SK-N-SH (cell line): ENCODE results near the gene ZNF202. TPM values are rescaled to one million over a fixed set of nuclear protein-coding genes. Genes with fewer than 3 reads are reported as not detected.

ENCODE experiments used
- CTCF ChIA-PET: fragments of 300-600, 350-600 bp; formaldehyde crosslinking; extraction: SDS; loops from one replicate; lab custom pipeline; 2021; lab: Yijun Ruan, JAX
- POLR2A ChIA-PET: fragments of 350-600 bp; sonication (Branson Sonifier 250); formaldehyde crosslinking; extraction: SDS; loops from one replicate; lab custom pipeline; 2020; ENCODE audit warnings: antibody characterized with exemption, inconsistent platforms; lab: Yijun Ruan, JAX
- DNase-seq: peaks from one replicate; pipeline ENCODE4 v3.0.0; 2012
- H2AFZ ChIP-seq: fragments of 200-600 bp; sonication (generic); 2 replicates; pipeline ENCODE4 v1.8.1; 2016; ENCODE audit warnings: antibody characterized with exemption, mild to moderate bottlenecking, low read depth
- H3F3A ChIP-seq: fragments of 200-600 bp; sonication (generic); replicated peaks from 2 replicates; pipeline ENCODE3; 2016; ENCODE audit warnings: antibody characterized with exemption, mild to moderate bottlenecking; ENCODE audit not compliant: insufficient read depth
- H3K27ac ChIP-seq, 2 experiments: fragments of 200-500 bp in 1 of 2; fragments of 200-600 bp in 1 of 2; sonication (Bioruptor generic) in 1 of 2; sonication (generic), shearing (Covaris generic) in 1 of 2; 2 replicates each; pipeline versions ENCODE4 v1.5.1 to v1.6.1; 2014 to 2016; ENCODE audit warnings: low read depth in 2 of 2, inconsistent platforms in 1 of 2, low read length in 1 of 2, mild to moderate bottlenecking in 1 of 2, mixed read lengths in 1 of 2
- H3K27me3 ChIP-seq: fragments of 200-600 bp; sonication (generic), shearing (Covaris generic); 2 replicates; pipeline ENCODE4 v1.6.1; 2016; ENCODE audit warnings: mixed run types; ENCODE audit not compliant: insufficient read depth
- H3K36me3 ChIP-seq, 2 experiments: fragments of 200-500 bp in 1 of 2; fragments of 200-600 bp in 1 of 2; sonication (Bioruptor generic) in 1 of 2; sonication (generic) in 1 of 2; replicated peaks in 1 of 2; 2 replicates each; pipeline versions ENCODE3 to v1.5.1; 2014 to 2016; ENCODE audit warnings: low read length in 1 of 2, mild to moderate bottlenecking in 1 of 2; ENCODE audit not compliant: insufficient read depth in 2 of 2, control insufficient read depth in 1 of 2
- H3K4me1 ChIP-seq, 2 experiments: fragments of 200-500 bp in 1 of 2; fragments of 200-600 bp in 1 of 2; sonication (Bioruptor generic) in 1 of 2; sonication (generic), shearing (Covaris generic) in 1 of 2; 2 replicates each; pipeline versions ENCODE4 v1.5.1 to v1.6.1; 2014 to 2016; ENCODE audit warnings: low read depth in 1 of 2, low read length in 1 of 2, mixed run types in 1 of 2; ENCODE audit not compliant: insufficient read depth in 2 of 2, control insufficient read depth in 1 of 2
- H3K4me2 ChIP-seq: fragments of 200-600 bp; sonication (generic), shearing (Covaris generic); 2 replicates; pipeline ENCODE4 v1.6.1; 2017; ENCODE audit warnings: mixed run types
- H3K4me3 ChIP-seq, 2 experiments: fragments of 200-500 bp in 1 of 2; fragments of 200-600 bp in 1 of 2; sonication (Bioruptor generic) in 1 of 2; sonication (generic), shearing (Covaris generic) in 1 of 2; 2 replicates each; pipeline versions ENCODE4 v1.5.1 to v1.8.1; 2014 to 2016; ENCODE audit warnings: low read depth in 2 of 2, inconsistent platforms in 1 of 2, low read length in 1 of 2, mild to moderate bottlenecking in 1 of 2, mixed read lengths in 1 of 2, moderate library complexity in 1 of 2
- H3K79me2 ChIP-seq: fragments of 200-600 bp; sonication (generic); 2 replicates; pipeline ENCODE4 v1.8.1; 2017; ENCODE audit warnings: mild to moderate bottlenecking; ENCODE audit not compliant: insufficient read depth
- H3K9ac ChIP-seq: fragments of 200-600 bp; sonication (generic); 2 replicates; pipeline ENCODE4 v1.6.1; 2017; ENCODE audit warnings: mixed run types
- H3K9me2 ChIP-seq: fragments of 200-600 bp; sonication (generic); 2 replicates; pipeline ENCODE4 v1.6.1; 2017; ENCODE audit warnings: mixed run types
- H3K9me3 ChIP-seq: fragments of 200-600 bp; sonication (generic); 2 replicates; pipeline ENCODE4 v1.6.1; 2017; ENCODE audit warnings: mixed run types, mild to moderate bottlenecking, moderate library complexity
- H4K20me1 ChIP-seq: fragments of 200-600 bp; sonication (generic); 2 replicates; pipeline ENCODE4 v1.6.1; 2017; ENCODE audit warnings: mild to moderate bottlenecking, mixed run types; ENCODE audit not compliant: insufficient read depth
- CHD2 ChIP-seq: fragments of 150-350 bp; IDR thresholded peaks from 2 replicates; pipeline ENCODE4 v1.6.1; 2018; ENCODE audit warnings: low read length; ENCODE audit not compliant: partially characterized antibody
- EZH2phosphoT487 ChIP-seq: fragments of 200-600 bp; sonication (generic); IDR thresholded peaks from 2 replicates; pipeline ENCODE4 v1.6.1; 2017; ENCODE audit warnings: low read depth, mixed run types, mild to moderate bottlenecking, antibody characterized with exemption, moderate library complexity, borderline replicate concordance
- FOSL2 ChIP-seq: IDR thresholded peaks from 2 replicates; pipeline ENCODE4 v1.4.0; 2012; ENCODE audit warnings: low read depth, mild to moderate bottlenecking, moderate library complexity, borderline replicate concordance
- FOXJ3 ChIP-seq: sonication (generic); formaldehyde crosslinking; IDR thresholded peaks from 2 replicates; pipeline ENCODE4 v1.5.1; 2020; ENCODE audit warnings: mild to moderate bottlenecking, missing genetic modification reagents
- FOXM1 ChIP-seq: IDR thresholded peaks from 2 replicates; pipeline ENCODE4 v1.4.0; 2012; ENCODE audit warnings: low read depth, mild to moderate bottlenecking
- GABPA ChIP-seq: IDR thresholded peaks from 2 replicates; pipeline ENCODE4 v1.4.0; 2012; ENCODE audit warnings: low read depth, mild to moderate bottlenecking
- IRF3 ChIP-seq: fragments of 150-350 bp; IDR thresholded peaks from 2 replicates; pipeline ENCODE4 v1.6.1; 2016; ENCODE audit warnings: mild to moderate bottlenecking, low read depth, low read length
- JUND ChIP-seq: IDR thresholded peaks from 2 replicates; pipeline ENCODE4 v1.4.0; 2012
- PBX3 ChIP-seq: IDR thresholded peaks from 2 replicates; pipeline ENCODE4; 2012
- SMC3 ChIP-seq: IDR thresholded peaks from 2 replicates; pipeline ENCODE4 v1.6.1; 2012; ENCODE audit warnings: low read depth, low read length, improper control_type of control experiment
- TCF12 ChIP-seq: IDR thresholded peaks from 2 replicates; pipeline ENCODE4 v1.4.0; 2012
- USF1 ChIP-seq: IDR thresholded peaks from 2 replicates; pipeline ENCODE4 v1.4.0; 2012; ENCODE audit warnings: low read depth, borderline replicate concordance
- YY1 ChIP-seq: IDR thresholded peaks from 2 replicates; pipeline ENCODE4 v1.4.0; 2012; ENCODE audit warnings: low read depth, mild to moderate bottlenecking
- WGBS: methylation state at CpG from one replicate; pipeline ENCODE4 v1.1.6; 2017; ENCODE audit warnings: low lambda C conversion rate; 5-methylcytosine and 5-hydroxymethylcytosine counted together
- polyA plus RNA-seq, 3 experiments: library from polyadenylated mRNA; depleted of rRNA; stranded (reverse); fragments of >200 nt; gene quantifications; 2 replicates each; pipeline ENCODE4 v1.2.3, GENCODE V29; 2012
- TF ChIP-seq, protein P1 (sequence below): IDR thresholded peaks from 2 replicates; pipeline ENCODE4 v1.4.0; 2012; ENCODE audit warnings: low read depth

The ZNF202 gene
- polyA plus RNA-seq, 1 of the 3 experiments (the other 2 are of a cell fraction), result 11.3 TPM

GRCh38 chr11:123692961-123693360 is 48.5 kb downstream of the ZNF202 start:
- Histone ChIP-seq H3K4me2 (no peak overlapping the region), H3K9me2 (no peaks in the 10 kb centered on the region), H3K9ac (no peak overlapping the region), H3K79me2 (no peaks in the 10 kb centered on the region), H2AFZ (no peak overlapping the region), H3F3A (no peaks in the 10 kb centered on the region), H3K27ac (no peak overlapping the region), H3K9me3 (no peaks in the 10 kb centered on the region), H4K20me1 (no peaks in the 10 kb centered on the region), H3K4me1 (no peaks in the 10 kb centered on the region), H3K27me3 (peaks cover 8% of the 10 kb centered on the region; the same call in 1 of the 2 replicates), H3K4me3 (no peak overlapping the region), H3K36me3 (no peaks in the 10 kb centered on the region)
- ChIA-PET CTCF (interaction anchor here (1.0 to 1.6 kb wide), 7 partner anchors 12 to 52 kb away, joined by 3 to 12 read pairs (median 3); no protein-coding TSS in a partner anchor), POLR2A (no interaction called here)
- no peak for DNase-seq
- TF ChIP-seq IRF3 (no peak), GABPA (no peak), SMC3 (no peak), TCF12 (no peak), JUND (no peak), FOSL2 (no peak), YY1 (no peak), PBX3 (no peak), CHD2 (no peak), USF1 (no peak), FOXM1 (no peak), EZH2phosphoT487 (no peak)

- DNase-seq, result no peak
- CTCF ChIA-PET, result interaction anchor here (0.6 to 2.0 kb wide), 2 partner anchors 16 to 114 kb away, joined by 3 to 13 read pairs; no protein-coding TSS in a partner anchor
- no peak overlapping the region for H3K4me3 ChIP-seq
- no peak overlapping the region for H3K4me2 ChIP-seq
- no peak for TF ChIP-seq FOXJ3 (CRISPR knock-in tag)
- TF ChIP-seq, protein P1, sequence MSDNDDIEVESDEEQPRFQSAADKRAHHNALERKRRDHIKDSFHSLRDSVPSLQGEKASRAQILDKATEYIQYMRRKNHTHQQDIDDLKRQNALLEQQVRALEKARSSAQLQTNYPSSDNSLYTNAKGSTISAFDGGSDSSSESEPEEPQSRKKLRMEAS, result peak; percentile 62
- no peak overlapping the region for H3K27ac ChIP-seq
- no peaks in the 10 kb centered on the region for H3F3A ChIP-seq
- H3K27me3 ChIP-seq, result peaks cover 9% of the 10 kb centered on the region; the same call in 1 of the 2 replicates
- H3K79me2 ChIP-seq, result no peaks in the 10 kb centered on the region
- 28% methylated on average over 3 of the region's 3 CpGs for WGBS
- H3K9ac ChIP-seq, result no peak overlapping the region
- no peaks in the 10 kb centered on the region for H3K9me3 ChIP-seq
- POLR2A ChIA-PET, result no interaction called here
- no peaks in the 10 kb centered on the region for H3K36me3 ChIP-seq
- no peaks in the 10 kb centered on the region for H3K9me2 ChIP-seq
- no peaks in the 10 kb centered on the region for H4K20me1 ChIP-seq
- no peak overlapping the region for H2AFZ ChIP-seq
- no peaks in the 10 kb centered on the region for H3K4me1 ChIP-seq
Measured at GRCh38 chr11:123690485-123690884, 51.0 kb downstream of the ZNF202 start.
